A549 (cell line): Measurements from ENCODE around the gene EMX2. TPM values are rescaled to one million over a fixed set of nuclear protein-coding genes. Genes with fewer than 3 reads are reported as not detected.

Source experiments
- ATAC-seq, 2 experiments: fragments of 200-7000 bp in 1 of 2; fragments of >200 bp in 1 of 2; cut with Nextera tagmentation in 1 of 2; cut with Tn5 transposase in 1 of 2; 3 replicates each; pipeline versions ENCODE4 v1.8.0 to v1.9.1; 2018 to 2020; ENCODE audit warnings: mild to moderate bottlenecking in 1 of 2, moderate library complexity in 1 of 2
- CTCF ChIA-PET: fragments of 300-600 bp; sonication (Branson Sonifier 250); formaldehyde crosslinking; extraction: SDS; loops from one replicate; lab custom pipeline; 2021; ENCODE audit warnings: antibody characterized with exemption, inconsistent platforms; lab: Yijun Ruan, JAX
- POLR2A ChIA-PET: fragments of 350-600 bp; formaldehyde crosslinking; extraction: SDS; loops from one replicate; lab custom pipeline; 2021; ENCODE audit warnings: antibody characterized with exemption, inconsistent platforms; lab: Yijun Ruan, JAX
- DNase-seq, 2 experiments: peaks; one replicate each; pipeline versions ENCODE4 v3.0.0 to v3.0.0-alpha.2; 2011 to 2016; ENCODE audit warnings: low read depth in 1 of 2, low spot score in 1 of 2
- FAIRE-seq: peaks from 2 replicates; lab custom pipeline; 2011; peaks lifted over from hg19 to GRCh38; lab: Jason Lieb, UNC
- H3K27ac ChIP-seq, 2 experiments: fragments of >200 bp; sonication (Bioruptor Twin); formaldehyde crosslinking; 3 replicates each; pipeline ENCODE4 v1.5.1; 2016 to 2017
- H3K4me1 ChIP-seq: fragments of >200 bp; sonication (Bioruptor Twin); formaldehyde crosslinking; 3 replicates; pipeline ENCODE4 v1.6.1; 2016
- H3K4me2 ChIP-seq: fragments of >200 bp; sonication (Bioruptor Twin); formaldehyde crosslinking; 3 replicates; pipeline ENCODE4 v1.6.1; 2016
- H3K4me3 ChIP-seq: fragments of >200 bp; sonication (Bioruptor Twin); formaldehyde crosslinking; 3 replicates; pipeline ENCODE4 v1.5.1; 2016
- H3K9me3 ChIP-seq: fragments of >200 bp; sonication (Bioruptor Twin); formaldehyde crosslinking; 3 replicates; pipeline ENCODE4 v1.6.1; 2016
- CBX2 ChIP-seq: fragments of 200-600 bp; sonication (generic); IDR thresholded peaks from 2 replicates; pipeline ENCODE4 v1.6.1; 2016; ENCODE audit warnings: low read depth, mild to moderate bottlenecking, borderline replicate concordance
- CBX8 ChIP-seq: fragments of 200-600 bp; sonication (generic); IDR thresholded peaks from 2 replicates; pipeline ENCODE4 v1.6.1; 2016
- CHD2 ChIP-seq: fragments of 150-350 bp; IDR thresholded peaks from 2 replicates; pipeline ENCODE4 v1.6.1; 2014; ENCODE audit warnings: low read length; ENCODE audit not compliant: partially characterized antibody
- E2F6 ChIP-seq: IDR thresholded peaks from 2 replicates; pipeline ENCODE4 v1.6.1; 2012; ENCODE audit warnings: low read depth, borderline replicate concordance
- EP300 ChIP-seq, 2 experiments: fragments of >200 bp; sonication (Bioruptor Twin); formaldehyde crosslinking; IDR thresholded peaks; 2 replicates in 1 of 2; 3 replicates in 1 of 2; pipeline ENCODE4 v1.6.1; 2016 to 2017
- FOSB ChIP-seq: fragments of 250-450 bp; sonication (Bioruptor Pico); IDR thresholded peaks from 2 replicates; pipeline ENCODE4 v1.5.0; 2020; ENCODE audit warnings: mild to moderate bottlenecking, moderate library complexity
- FOSL2 ChIP-seq, 2 experiments: fragments of 450-650 bp in 1 of 2; fragments of >200 bp in 1 of 2; sonication (Bioruptor Twin) in 1 of 2; formaldehyde crosslinking; IDR thresholded peaks; 2 replicates each; pipeline versions ENCODE4 v1.5.0 to v1.6.1; 2016 to 2020; ENCODE audit warnings: mild to moderate bottlenecking in 1 of 2, moderate library complexity in 1 of 2
- JUN ChIP-seq, 2 experiments: fragments of >200 bp; sonication (Bioruptor Twin); formaldehyde crosslinking; IDR thresholded peaks; 2 replicates in 1 of 2; 3 replicates in 1 of 2; pipeline ENCODE4 v1.6.1; 2016 to 2017
- KDM1A ChIP-seq: fragments of 200-600 bp; sonication (generic); IDR thresholded peaks from 2 replicates; pipeline ENCODE4 v1.6.1; 2016; ENCODE audit warnings: low read depth, mild to moderate bottlenecking
- KDM5A ChIP-seq: fragments of 200-600 bp; sonication (generic); IDR thresholded peaks from 2 replicates; pipeline ENCODE4 v1.6.1; 2016; ENCODE audit warnings: antibody characterized with exemption, mild to moderate bottlenecking
- MAFK ChIP-seq: fragments of 450-650 bp; IDR thresholded peaks from 2 replicates; pipeline ENCODE4 v1.6.1; 2014; ENCODE audit not compliant: partially characterized antibody
- MAX ChIP-seq: IDR thresholded peaks from 2 replicates; pipeline ENCODE4 v1.6.1; 2012
- MAZ ChIP-seq: fragments of 150-350 bp; IDR thresholded peaks from 2 replicates; pipeline ENCODE4 v1.6.1; 2014; ENCODE audit warnings: antibody characterized with exemption, low read depth, low read length, borderline replicate concordance
- NFE2L2 ChIP-seq: fragments of 150-350 bp; conservative IDR thresholded peaks from 2 replicates; pipeline ENCODE4 v1.6.1; 2014; ENCODE audit warnings: low read length
- NPAS2 ChIP-seq: fragments of 250-450 bp; sonication (Bioruptor Pico); IDR thresholded peaks from 2 replicates; pipeline ENCODE4 v1.8.0; 2022; ENCODE audit warnings: mild to moderate bottlenecking, moderate library complexity, borderline replicate concordance
- NR3C1 ChIP-seq: fragments of >200 bp; sonication (Bioruptor Twin); formaldehyde crosslinking; IDR thresholded peaks from 3 replicates; pipeline ENCODE4 v1.6.1; 2017
- PHF8 ChIP-seq: fragments of 200-600 bp; sonication (generic); IDR thresholded peaks from 2 replicates; pipeline ENCODE4 v1.6.1; 2016; ENCODE audit warnings: low read depth, mild to moderate bottlenecking, antibody characterized with exemption, moderate library complexity, borderline replicate concordance
- RARB ChIP-seq: fragments of 250-450 bp; sonication (Bioruptor Pico); IDR thresholded peaks from 2 replicates; pipeline ENCODE4 v1.8.0; 2021; ENCODE audit warnings: mild to moderate bottlenecking, moderate library complexity
- RNF2 ChIP-seq: fragments of 200-600 bp; sonication (generic); IDR thresholded peaks from 2 replicates; pipeline ENCODE4 v1.6.1; 2016; ENCODE audit warnings: low read depth, mild to moderate bottlenecking, antibody characterized with exemption, moderate library complexity, borderline replicate concordance
- SMC3 ChIP-seq: fragments of >200 bp; sonication (Bioruptor Twin); formaldehyde crosslinking; IDR thresholded peaks from 3 replicates; pipeline ENCODE4 v1.6.1; 2018; ENCODE audit warnings: inconsistent platforms
- SREBF2 ChIP-seq: fragments of 450-650 bp; IDR thresholded peaks from 2 replicates; pipeline ENCODE4 v1.6.1; 2014; ENCODE audit warnings: mild to moderate bottlenecking, moderate library complexity
- TFCP2L1 ChIP-seq: fragments of 250-450 bp; sonication (Bioruptor Pico); IDR thresholded peaks from 2 replicates; pipeline ENCODE4 v1.5.0; 2021; ENCODE audit warnings: mild to moderate bottlenecking
- TP53 ChIP-seq: fragments of 250-450 bp; sonication (Bioruptor Pico); IDR thresholded peaks from 2 replicates; pipeline ENCODE4 v1.5.0; 2021; ENCODE audit warnings: mild to moderate bottlenecking, moderate library complexity
- ZC3H11A ChIP-seq: fragments of 450-650 bp; IDR thresholded peaks from 2 replicates; pipeline ENCODE4 v1.6.1; 2014; ENCODE audit warnings: antibody characterized with exemption, mild to moderate bottlenecking
- ZNF302 ChIP-seq: fragments of 250-450 bp; sonication (Bioruptor Pico); IDR thresholded peaks from 2 replicates; pipeline ENCODE4 v1.9.0; 2021; ENCODE audit warnings: inconsistent platforms, mild to moderate bottlenecking, moderate library complexity
- WGBS: methylation state at CpG from one replicate; pipeline ENCODE4 v1.1.6; 2017; ENCODE audit errors: missing lambda C conversion rate; 5-methylcytosine and 5-hydroxymethylcytosine counted together
- polyA plus RNA-seq, 4 experiments: library from polyadenylated mRNA; depleted of rRNA in 3 of 4; stranded (reverse); fragments of >200 nt; fragmentation: RNase III in 1 of 4; extraction: RNeasy Plus Mini Kit Qiagen cat#74134 plus additional on column Dnase treatment in 1 of 4; gene quantifications; 2 replicates in 3 of 4; 3 replicates in 1 of 4; pipeline ENCODE4 v1.2.3, GENCODE V29; 2011 to 2017
- TF ChIP-seq, protein P1 (sequence below): IDR thresholded peaks from 2 replicates; pipeline ENCODE4 v1.6.1; 2012
- TF ChIP-seq, protein P2 (sequence below): fragments of >200 bp; sonication (Bioruptor Twin); formaldehyde crosslinking; IDR thresholded peaks from 3 replicates; pipeline ENCODE4 v1.5.1; 2016
- TF ChIP-seq, protein P3 (sequence below): fragments of 450-650 bp; IDR thresholded peaks from 2 replicates; pipeline ENCODE4 v1.6.1; 2014; ENCODE audit warnings: antibody characterized with exemption

The EMX2 gene
- polyA plus RNA-seq, 2 of the 4 experiments (the other 2 are of a cell fraction) = not detected

- TF ChIP-seq RNF2 (no peak), PHF8 (no peak), SREBF2 (no peak), EP300 (IDR thresholded peaks at IDR 0.05) (no peak), FOSB (CRISPR knock-in tag) (no peak), JUN (IDR thresholded peaks at IDR 0.05) (no peak), MAZ (no peak), RARB (CRISPR knock-in tag) (no peak), MAX (no peak), NFE2L2 (no peak)
- TF ChIP-seq, protein P1, sequence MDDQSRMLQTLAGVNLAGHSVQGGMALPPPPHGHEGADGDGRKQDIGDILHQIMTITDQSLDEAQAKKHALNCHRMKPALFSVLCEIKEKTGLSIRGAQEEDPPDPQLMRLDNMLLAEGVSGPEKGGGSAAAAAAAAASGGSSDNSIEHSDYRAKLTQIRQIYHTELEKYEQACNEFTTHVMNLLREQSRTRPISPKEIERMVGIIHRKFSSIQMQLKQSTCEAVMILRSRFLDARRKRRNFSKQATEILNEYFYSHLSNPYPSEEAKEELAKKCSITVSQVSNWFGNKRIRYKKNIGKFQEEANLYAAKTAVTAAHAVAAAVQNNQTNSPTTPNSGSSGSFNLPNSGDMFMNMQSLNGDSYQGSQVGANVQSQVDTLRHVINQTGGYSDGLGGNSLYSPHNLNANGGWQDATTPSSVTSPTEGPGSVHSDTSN = no peak
- TF ChIP-seq, protein P2, sequence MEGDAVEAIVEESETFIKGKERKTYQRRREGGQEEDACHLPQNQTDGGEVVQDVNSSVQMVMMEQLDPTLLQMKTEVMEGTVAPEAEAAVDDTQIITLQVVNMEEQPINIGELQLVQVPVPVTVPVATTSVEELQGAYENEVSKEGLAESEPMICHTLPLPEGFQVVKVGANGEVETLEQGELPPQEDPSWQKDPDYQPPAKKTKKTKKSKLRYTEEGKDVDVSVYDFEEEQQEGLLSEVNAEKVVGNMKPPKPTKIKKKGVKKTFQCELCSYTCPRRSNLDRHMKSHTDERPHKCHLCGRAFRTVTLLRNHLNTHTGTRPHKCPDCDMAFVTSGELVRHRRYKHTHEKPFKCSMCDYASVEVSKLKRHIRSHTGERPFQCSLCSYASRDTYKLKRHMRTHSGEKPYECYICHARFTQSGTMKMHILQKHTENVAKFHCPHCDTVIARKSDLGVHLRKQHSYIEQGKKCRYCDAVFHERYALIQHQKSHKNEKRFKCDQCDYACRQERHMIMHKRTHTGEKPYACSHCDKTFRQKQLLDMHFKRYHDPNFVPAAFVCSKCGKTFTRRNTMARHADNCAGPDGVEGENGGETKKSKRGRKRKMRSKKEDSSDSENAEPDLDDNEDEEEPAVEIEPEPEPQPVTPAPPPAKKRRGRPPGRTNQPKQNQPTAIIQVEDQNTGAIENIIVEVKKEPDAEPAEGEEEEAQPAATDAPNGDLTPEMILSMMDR = no peak
Observed at GRCh38 chr10:117547716-117548668, 5.4 kb downstream of the EMX2 start (continued).

- H3K4me1 ChIP-seq = peaks cover 9% of the 10 kb centered on the region
- H3K4me3 ChIP-seq = no peak overlapping the region
- no peak for DNase-seq
- no peak overlapping the region for H3K4me2 ChIP-seq
- H3K27ac ChIP-seq = no peak overlapping the region
- H3K9me3 ChIP-seq = no peaks in the 10 kb centered on the region
- FAIRE-seq = no peak
- TF ChIP-seq KDM5A = no peak
- TF ChIP-seq MAFK = no peak
- no peak for TF ChIP-seq FOSL2 (IDR thresholded peaks at IDR 0.05)
- no peak for TF ChIP-seq FOSL2 (CRISPR knock-in tag; IDR thresholded peaks at IDR 0.05)
- TF ChIP-seq ZNF302 (CRISPR knock-in tag) = no peak
- TF ChIP-seq E2F6 = no peak
- no peak for TF ChIP-seq SREBF2
- TF ChIP-seq NR3C1 = no peak
- no peak for TF ChIP-seq KDM1A
- TF ChIP-seq SMC3 = no peak
- TF ChIP-seq, protein P3, sequence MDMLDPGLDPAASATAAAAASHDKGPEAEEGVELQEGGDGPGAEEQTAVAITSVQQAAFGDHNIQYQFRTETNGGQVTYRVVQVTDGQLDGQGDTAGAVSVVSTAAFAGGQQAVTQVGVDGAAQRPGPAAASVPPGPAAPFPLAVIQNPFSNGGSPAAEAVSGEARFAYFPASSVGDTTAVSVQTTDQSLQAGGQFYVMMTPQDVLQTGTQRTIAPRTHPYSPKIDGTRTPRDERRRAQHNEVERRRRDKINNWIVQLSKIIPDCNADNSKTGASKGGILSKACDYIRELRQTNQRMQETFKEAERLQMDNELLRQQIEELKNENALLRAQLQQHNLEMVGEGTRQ = no peak
- no peak for TF ChIP-seq TFCP2L1
- TF ChIP-seq CHD2 = no peak
- TF ChIP-seq, protein P1 = no peak
- TF ChIP-seq CBX2 = no peak
- TF ChIP-seq CBX8 = no peak
- TF ChIP-seq NFE2L2 = no peak
- TF ChIP-seq TP53 (CRISPR knock-in tag) = no peak
- no peak for TF ChIP-seq ZC3H11A
- TF ChIP-seq NPAS2 = no peak
- ChIA-PET CTCF (no interaction called here), POLR2A (no interaction called here)
- 48% methylated on average over 6 of the region's 6 CpGs for WGBS
- ATAC-seq = no peak
Observed at GRCh38 chr10:117549100-117549585, 6.6 kb downstream of the EMX2 start.
